Transverse colon (tissue), 4 donors: ENCODE data around the gene KCNQ4. TPM values are rescaled to one million over a fixed set of nuclear protein-coding genes. Genes with fewer than 3 reads are reported as not detected.
A peak's percentile ranks its signal among the peaks of the same experiment; 100 is the strongest.

Source experiments
- DNase-seq: peaks from one replicate; pipeline ENCODE4 v3.0.0-alpha.2; 2019
- H3K27ac ChIP-seq, 4 donors: fragments of 200-600 bp; sonication (generic); 2 replicates each; pipeline ENCODE4 v1.5.1; 2016 to 2018; ENCODE audit warnings: inconsistent platforms in 4 of 4
- H3K27me3 ChIP-seq: fragments of 200-600 bp; sonication (generic); 2 replicates; pipeline ENCODE4 v1.5.1; 2017; ENCODE audit warnings: inconsistent platforms
- H3K36me3 ChIP-seq, 4 donors: fragments of 200-600 bp; sonication (generic); 2 replicates each; pipeline ENCODE4 v1.5.1; 2017 to 2019; ENCODE audit warnings: inconsistent platforms in 4 of 4
- H3K4me1 ChIP-seq, 4 donors: fragments of 200-600 bp; sonication (generic); 2 replicates each; pipeline ENCODE4 v1.5.1; 2017 to 2020; ENCODE audit warnings: inconsistent platforms in 4 of 4
- H3K4me3 ChIP-seq, 4 donors: fragments of 200-600 bp; sonication (generic); 1 replicate in 1 of 4; 2 replicates in 3 of 4; pipeline versions ENCODE4 v1.5.1 to v1.6.1; 2017 to 2019; ENCODE audit warnings: inconsistent platforms in 4 of 4
- H3K9me3 ChIP-seq, 2 donors: fragments of 200-600 bp; sonication (generic); 2 replicates each; pipeline ENCODE4 v1.5.1; 2017 to 2019; ENCODE audit warnings: inconsistent platforms in 2 of 2
- EP300 ChIP-seq: sonication (generic); formaldehyde crosslinking; IDR thresholded peaks from one replicate; pipeline ENCODE4 v1.6.1; 2017; ENCODE audit warnings: antibody characterized with exemption, low read depth
- POLR2A ChIP-seq: fragments of 450-650 bp; IDR thresholded peaks from one replicate; pipeline ENCODE4 v1.6.1; 2016; ENCODE audit warnings: antibody characterized with exemption, mild to moderate bottlenecking, moderate library complexity
- POLR2AphosphoS5 ChIP-seq, 3 donors: sonication (generic); formaldehyde crosslinking; IDR thresholded peaks; one replicate each; pipeline ENCODE4 v1.6.1; 2016; ENCODE audit warnings: antibody characterized with exemption in 3 of 3
- WGBS, 2 donors: methylation state at CpG; one replicate each; pipeline ENCODE4 v1.1.5; 2018; ENCODE audit warnings: low coverage in 1 of 2; 5-methylcytosine and 5-hydroxymethylcytosine counted together
- in situ Hi-C, 4 donors: fragments of 200-750 bp; cut with MboI; loops; one replicate each; pipeline versions ENCODE4 v1.15.0 to v1.15.1; 2017; ENCODE audit warnings: low sequenced_read_pairs in 3 of 4, low pct_ligation_motif_present in 1 of 4, low pct_unique_long_range_greater_than_20kb in 1 of 4
- intact Hi-C: fragments of 100-400 bp; cut with DNase I; formaldehyde crosslinking; loops from one replicate; pipeline ENCODE4 v1.15.1; 2023; ENCODE audit warnings: low total_unique reads
- total RNA-seq, 4 donors: library from RNA; depleted of rRNA; stranded (reverse); fragments of >200 nt; gene quantifications; one replicate each; pipeline ENCODE4 v1.1.0, GENCODE V29; 2016
- TF ChIP-seq, protein P1 (sequence below), 5 experiments: fragments of 200-600 bp in 3 of 5; fragments of 450-650 bp in 2 of 5; sonication (generic) in 3 of 5; IDR thresholded peaks; 1 replicate in 2 of 5; 2 replicates in 3 of 5; pipeline ENCODE4 v1.5.1; 2016 to 2017; ENCODE audit warnings: antibody characterized with exemption in 5 of 5, inconsistent platforms in 3 of 5, mild to moderate bottlenecking in 2 of 5, moderate library complexity in 1 of 5

KCNQ4 gene
- total RNA-seq, 4 donors from 2014 or later: 3.1 to 33.7 (median 3.6) TPM

DNA sequence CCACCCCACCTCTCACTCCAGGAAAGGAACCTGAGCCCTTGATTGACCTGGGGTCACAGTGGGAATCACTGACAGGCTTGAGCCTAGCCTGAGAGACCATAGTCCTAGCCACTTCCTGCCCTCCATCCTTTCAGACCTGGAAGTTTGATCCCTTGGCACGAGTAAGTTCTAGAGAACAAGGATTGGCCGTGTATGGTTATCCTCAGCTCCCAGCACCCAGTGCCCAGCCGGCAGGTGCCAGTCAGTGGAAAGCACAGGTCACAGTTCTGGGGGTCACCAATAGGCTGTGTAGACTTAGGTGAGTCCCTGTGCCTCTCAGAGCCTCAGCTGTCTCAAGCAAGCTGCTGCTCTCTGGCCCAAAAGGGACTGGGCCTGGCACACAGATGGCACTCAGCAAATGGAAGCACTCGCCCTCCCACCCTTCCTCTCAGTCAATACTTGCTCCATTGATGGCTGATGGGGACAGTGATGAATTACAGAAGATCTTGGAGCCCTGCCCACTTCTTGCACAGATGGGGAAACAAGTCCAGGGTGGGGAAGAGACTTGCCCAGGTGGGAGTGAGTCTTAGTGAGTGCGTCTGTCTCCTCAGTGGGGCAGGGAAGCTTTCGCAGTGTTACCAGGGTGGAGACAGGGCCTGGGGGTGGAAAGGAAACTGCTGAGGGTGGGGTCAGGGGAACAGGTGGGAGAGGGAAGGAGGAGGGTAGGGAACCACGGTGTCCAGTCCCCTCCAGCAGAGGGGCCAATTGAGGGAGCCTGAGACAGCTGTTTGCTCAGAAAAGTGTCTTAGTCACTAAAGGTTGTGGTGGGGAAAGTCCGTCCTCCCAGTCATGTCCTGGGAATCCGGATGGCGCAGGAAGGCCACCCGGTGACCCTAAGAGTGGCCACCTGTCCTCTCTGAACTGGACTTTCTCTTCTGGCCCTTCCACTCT lies 2.6 kb upstream of the KCNQ4 start:
- no peaks in the 10 kb centered on the region for H3K27me3 ChIP-seq
- no peak for DNase-seq
- peaks cover 0 to 2% (median 0%) of the 10 kb centered on the region in 4 donors for H3K36me3 ChIP-seq
- in situ Hi-C loops (no loop called here), intact Hi-C loops (no loop called here)
- WGBS, 2 donors: 61 to 70% methylated on average over 3 to 11 of the region's 11 CpGs
- TF ChIP-seq, protein P1, sequence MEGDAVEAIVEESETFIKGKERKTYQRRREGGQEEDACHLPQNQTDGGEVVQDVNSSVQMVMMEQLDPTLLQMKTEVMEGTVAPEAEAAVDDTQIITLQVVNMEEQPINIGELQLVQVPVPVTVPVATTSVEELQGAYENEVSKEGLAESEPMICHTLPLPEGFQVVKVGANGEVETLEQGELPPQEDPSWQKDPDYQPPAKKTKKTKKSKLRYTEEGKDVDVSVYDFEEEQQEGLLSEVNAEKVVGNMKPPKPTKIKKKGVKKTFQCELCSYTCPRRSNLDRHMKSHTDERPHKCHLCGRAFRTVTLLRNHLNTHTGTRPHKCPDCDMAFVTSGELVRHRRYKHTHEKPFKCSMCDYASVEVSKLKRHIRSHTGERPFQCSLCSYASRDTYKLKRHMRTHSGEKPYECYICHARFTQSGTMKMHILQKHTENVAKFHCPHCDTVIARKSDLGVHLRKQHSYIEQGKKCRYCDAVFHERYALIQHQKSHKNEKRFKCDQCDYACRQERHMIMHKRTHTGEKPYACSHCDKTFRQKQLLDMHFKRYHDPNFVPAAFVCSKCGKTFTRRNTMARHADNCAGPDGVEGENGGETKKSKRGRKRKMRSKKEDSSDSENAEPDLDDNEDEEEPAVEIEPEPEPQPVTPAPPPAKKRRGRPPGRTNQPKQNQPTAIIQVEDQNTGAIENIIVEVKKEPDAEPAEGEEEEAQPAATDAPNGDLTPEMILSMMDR (IDR thresholded peaks at IDR 0.05): no peak
- TF ChIP-seq POLR2AphosphoS5 (IDR thresholded peaks at IDR 0.05) (no peak), POLR2A (no peak), EP300 (no peak)
- no peak overlapping the region for H3K27ac ChIP-seq
- peaks cover 6 to 30% (median 24%) of the 10 kb centered on the region in 4 donors for H3K4me1 ChIP-seq
- no peak overlapping the region for H3K4me3 ChIP-seq
- no peaks in the 10 kb centered on the region for H3K9me3 ChIP-seq

DNA sequence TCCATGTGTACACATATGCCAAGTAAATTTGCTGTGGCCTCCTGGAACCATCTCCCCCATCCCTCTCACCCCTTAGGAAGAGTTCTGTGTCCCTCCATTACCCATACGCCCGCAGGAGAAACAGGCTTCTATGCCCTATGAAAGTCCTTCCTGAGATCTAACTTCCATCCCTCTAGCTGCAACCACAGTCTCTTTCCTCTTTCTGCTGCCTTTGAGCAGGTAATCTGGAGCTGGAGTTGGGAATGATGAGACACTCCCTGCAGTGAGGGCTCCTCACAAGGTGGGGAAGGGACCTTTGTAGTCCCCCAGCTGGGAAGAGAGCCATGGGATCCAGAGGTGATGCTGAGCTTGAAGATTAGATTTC lies 2.0 kb upstream of the KCNQ4 start:
- intact Hi-C loops: no loop called here
- H3K4me1 ChIP-seq: peaks cover 6 to 35% (median 24%) of the 10 kb centered on the region in 4 donors
- H3K27ac ChIP-seq: no peak overlapping the region
- H3K27me3 ChIP-seq: no peaks in the 10 kb centered on the region
- TF ChIP-seq EP300 (no peak), POLR2AphosphoS5 (IDR thresholded peaks at IDR 0.05) (no peak), POLR2A (no peak)
- TF ChIP-seq, protein P1 (IDR thresholded peaks at IDR 0.05): no peak
- no peak overlapping the region for H3K4me3 ChIP-seq
- 94 to 97% methylated on average over 2 of the region's 2 CpGs for WGBS, 2 donors
- H3K36me3 ChIP-seq: no peaks in the 10 kb centered on the region
- H3K9me3 ChIP-seq: no peaks in the 10 kb centered on the region
- in situ Hi-C loops: no loop called here
- DNase-seq: no peak

DNA sequence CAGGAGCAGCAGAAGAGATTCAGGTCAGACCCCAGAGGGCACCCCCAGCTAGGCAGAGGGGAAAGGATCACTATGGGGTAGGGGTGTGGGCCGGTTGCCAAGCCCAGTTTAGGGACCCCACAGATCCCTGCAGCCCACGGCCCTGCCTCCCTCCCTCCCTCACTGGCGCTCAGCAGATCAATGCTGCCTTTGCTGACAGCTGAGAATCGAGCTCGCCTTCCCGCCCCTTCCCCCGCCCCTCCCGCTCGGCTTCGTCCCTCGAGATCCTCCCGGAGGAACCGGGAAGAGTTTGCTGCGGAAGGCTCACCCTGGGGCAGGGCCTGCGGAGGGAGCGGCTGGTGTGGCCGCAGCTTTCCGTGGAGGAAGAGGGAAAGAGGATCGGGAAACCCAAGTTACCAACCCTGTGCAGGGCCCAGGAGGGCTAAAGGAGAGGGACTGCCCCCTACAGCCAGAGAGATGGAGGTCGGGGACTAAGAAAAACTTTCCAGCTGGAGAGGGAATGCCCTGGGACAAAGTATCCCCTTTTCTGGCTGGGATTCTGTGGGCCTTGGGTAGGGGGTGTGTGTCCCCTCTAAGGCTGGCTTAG lies 1.1 kb upstream of the KCNQ4 start:
- in situ Hi-C loops (no loop called here), intact Hi-C loops (no loop called here)
- DNase-seq: peak; percentile 60
- no peaks in the 10 kb centered on the region for H3K36me3 ChIP-seq
- no peaks in the 10 kb centered on the region for H3K27me3 ChIP-seq
- TF ChIP-seq POLR2A: peak; percentile 60
- TF ChIP-seq POLR2AphosphoS5 (IDR thresholded peaks at IDR 0.05): peak in 2 of 3 donors; percentile 12 to 29
- TF ChIP-seq, protein P1 (IDR thresholded peaks at IDR 0.05): no peak
- peak overlapping the region; percentile 31 to 87 (median 76) for H3K27ac ChIP-seq
- peaks cover 6 to 35% (median 24%) of the 10 kb centered on the region in 4 donors for H3K4me1 ChIP-seq
- H3K4me3 ChIP-seq: peak overlapping the region in 2 of 4 donors; percentile 51 to 52
- H3K9me3 ChIP-seq: no peaks in the 10 kb centered on the region
- 5% methylated on average over 18 of the region's 20 CpGs; no CpG with 5 or more reads in 1 of the 2 donors for WGBS, 2 donors

DNA sequence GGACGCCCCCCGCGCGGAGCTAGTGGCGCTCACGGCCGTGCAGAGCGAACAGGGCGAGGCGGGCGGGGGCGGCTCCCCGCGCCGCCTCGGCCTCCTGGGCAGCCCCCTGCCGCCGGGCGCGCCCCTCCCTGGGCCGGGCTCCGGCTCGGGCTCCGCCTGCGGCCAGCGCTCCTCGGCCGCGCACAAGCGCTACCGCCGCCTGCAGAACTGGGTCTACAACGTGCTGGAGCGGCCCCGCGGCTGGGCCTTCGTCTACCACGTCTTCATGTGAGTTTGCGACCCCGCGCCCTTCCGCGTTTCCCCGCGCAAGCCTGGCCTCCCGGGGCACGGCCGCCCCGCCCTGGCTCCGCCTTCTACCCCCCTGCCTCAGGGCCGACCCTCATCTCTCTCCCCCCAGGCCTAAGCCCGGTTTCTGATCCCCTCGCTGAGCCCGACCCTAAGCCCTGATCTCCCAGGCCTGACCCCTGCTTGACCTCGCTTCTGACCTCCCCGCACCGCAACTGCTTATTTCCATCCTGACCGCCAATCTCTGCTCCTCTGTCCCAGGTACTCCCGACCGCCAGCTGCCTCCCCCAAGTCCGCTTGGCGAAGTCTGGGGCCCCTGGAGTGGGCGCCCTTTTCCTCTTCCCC lies 669 bp downstream of the KCNQ4 start:
- intact Hi-C loops: no loop called here
- peak overlapping the region; percentile 45 to 60 (median 53) for H3K4me3 ChIP-seq
- peaks cover 6 to 35% (median 24%) of the 10 kb centered on the region in 4 donors for H3K4me1 ChIP-seq
- H3K27ac ChIP-seq: peak overlapping the region; percentile 76 to 87 (median 81)
- TF ChIP-seq POLR2A: no peak
- peak in 1 of 3 donors; percentile 13 for TF ChIP-seq POLR2AphosphoS5 (IDR thresholded peaks at IDR 0.05)
- WGBS, 2 donors: 30 to 36% methylated on average over 6 to 28 of the region's 63 CpGs
- H3K36me3 ChIP-seq: no peaks in the 10 kb centered on the region
- no peaks in the 10 kb centered on the region for H3K27me3 ChIP-seq
- DNase-seq: no peak
- in situ Hi-C loops: no loop called here
- no peaks in the 10 kb centered on the region for H3K9me3 ChIP-seq
